Measurements from ENCODE around the gene TMED10.
"Not testable (repeated sequence)": the region's sequence is repeated elsewhere in the genome, so short reads cannot be mapped to it uniquely, and the experiment has no call there.

Gene TMED10

GRCh38 chr14:75191100-75191499 lies 14.7 kb upstream of the TMED10 start:
- no peak for DNase-seq (ENCODE audit: low read depth in 4 of 4, low spot score in 1 of 4)

DNA sequence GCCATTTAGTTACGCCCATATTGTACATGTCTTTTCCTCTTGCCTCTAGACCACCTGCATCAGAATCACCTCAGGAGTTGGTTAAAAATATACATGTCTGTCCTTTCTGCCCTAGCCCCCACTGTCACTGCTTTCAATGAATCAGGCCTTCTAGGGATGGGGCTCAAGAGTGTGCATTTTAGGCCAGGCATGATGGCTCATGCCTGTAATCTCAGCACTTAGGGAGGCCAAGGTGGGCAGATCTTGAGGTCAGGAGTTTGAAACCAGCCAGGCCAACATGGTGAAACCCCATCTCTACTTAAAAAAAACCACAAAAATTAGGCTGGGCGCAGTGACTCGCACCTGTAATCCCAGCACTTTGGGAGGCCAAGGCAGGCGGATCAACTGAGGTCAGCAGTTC lies 13.6 kb upstream of the TMED10 start:
- no peak for DNase-seq (ENCODE audit: low read depth in 4 of 4, low spot score in 1 of 4)

DNA sequence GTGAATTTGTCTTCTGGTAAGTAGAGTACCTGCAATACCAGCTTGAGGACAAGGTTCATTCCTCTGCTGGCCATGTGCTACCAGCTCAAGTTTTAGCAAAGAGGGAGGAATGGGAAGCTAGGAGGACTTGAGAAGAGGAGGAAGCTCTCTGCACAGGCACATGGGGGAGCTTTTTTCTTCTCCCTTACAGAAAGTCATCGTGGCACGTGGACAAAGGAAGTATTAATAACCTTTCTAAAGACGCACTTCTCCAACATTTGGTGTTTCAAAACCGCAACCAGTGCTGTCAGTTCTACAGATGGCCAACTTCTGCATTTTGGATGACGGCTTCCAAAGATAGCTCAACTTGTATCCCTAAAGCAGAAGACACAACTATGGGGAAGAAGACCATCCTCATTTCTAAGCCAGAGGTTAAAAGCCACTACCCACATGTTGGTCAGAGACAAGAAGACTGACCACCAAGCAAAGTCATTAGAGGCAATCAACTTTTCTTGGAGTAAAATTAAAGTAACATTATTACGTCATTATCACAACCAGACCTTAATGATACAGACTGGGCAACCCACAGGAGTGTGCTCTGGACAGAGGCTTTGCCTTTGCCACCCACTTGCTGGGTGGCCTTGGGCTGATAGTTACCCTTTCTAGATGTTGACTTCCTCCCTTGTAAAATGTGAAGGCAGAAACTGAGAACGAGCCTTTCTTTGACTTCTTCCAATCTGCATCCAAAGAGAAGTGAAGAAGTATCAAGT lies 12.3 kb upstream of the TMED10 start:
- no peak for DNase-seq (ENCODE audit: low read depth in 4 of 4, low spot score in 1 of 4)

- DNase-seq (ENCODE audit: low read depth in 4 of 4, low spot score in 1 of 4) = no peak
These were observed 11.7 kb upstream of the TMED10 start for GRCh38 chr14:75188086-75188485.

DNA sequence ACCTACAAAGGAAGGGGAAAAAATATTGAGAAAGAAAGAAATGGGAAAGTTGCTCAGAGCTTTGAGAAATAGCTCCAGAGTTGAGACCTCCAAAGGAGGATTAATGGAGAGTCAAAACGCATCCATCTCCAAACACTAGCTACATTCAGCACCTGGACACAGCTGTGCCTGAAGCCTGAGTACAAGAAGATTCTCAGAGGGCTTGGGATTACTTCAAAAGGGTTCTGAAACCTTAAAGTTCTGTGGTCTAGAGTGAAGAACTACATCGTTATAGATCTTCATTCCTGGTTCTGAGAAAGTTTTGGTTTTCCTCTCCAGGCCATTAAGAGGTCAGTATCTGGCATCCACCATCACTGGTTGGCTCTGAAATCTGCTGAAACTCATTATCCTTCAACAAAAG lies 10.5 kb upstream of the TMED10 start:
- no peak for DNase-seq (ENCODE audit: low read depth in 4 of 4, low spot score in 1 of 4)

DNA sequence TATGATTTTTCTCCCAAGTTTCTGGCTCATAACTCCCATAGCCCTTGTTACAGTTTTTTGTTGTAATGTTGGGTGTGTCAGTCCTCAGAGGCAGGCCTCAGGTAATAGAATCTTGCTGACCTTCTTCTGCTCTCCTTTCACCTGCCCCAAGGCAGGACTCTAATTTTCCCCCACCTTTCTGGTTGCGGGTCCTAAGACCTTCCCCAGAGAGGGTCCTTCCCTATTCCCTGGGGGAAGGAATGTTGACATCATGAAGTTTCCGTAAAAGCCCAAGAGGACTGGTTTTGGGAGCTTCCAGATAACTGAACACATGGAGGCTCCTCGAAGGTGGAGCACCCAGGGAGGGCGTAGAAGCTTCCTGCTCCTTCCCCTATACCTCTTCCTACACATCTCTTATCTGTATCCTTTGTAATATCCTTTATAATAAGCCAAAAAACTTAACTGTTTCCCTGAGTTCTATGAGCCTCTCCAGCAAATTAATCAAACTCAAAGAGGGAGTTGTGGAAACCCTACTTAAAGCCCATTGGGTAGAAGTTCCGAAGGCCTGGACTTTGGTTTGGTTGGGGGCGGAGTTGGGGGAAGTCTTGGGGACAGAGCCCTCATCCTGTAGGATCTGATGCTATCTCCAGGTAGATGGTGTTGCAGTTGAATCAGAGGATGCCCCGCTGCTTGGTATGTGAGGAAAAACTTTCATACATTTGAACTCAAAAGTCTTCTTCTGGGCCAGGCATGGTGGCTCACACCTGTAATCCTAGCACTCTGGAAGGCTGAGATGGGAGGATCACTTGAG lies 9.0 kb upstream of the TMED10 start:
- no peak for DNase-seq (ENCODE audit: low read depth in 4 of 4, low spot score in 1 of 4)

GRCh38 chr14:75184492-75184891 lies 8.1 kb upstream of the TMED10 start:
- DNase-seq (ENCODE audit: low read depth in 4 of 4, low spot score in 1 of 4) = no peak

DNA sequence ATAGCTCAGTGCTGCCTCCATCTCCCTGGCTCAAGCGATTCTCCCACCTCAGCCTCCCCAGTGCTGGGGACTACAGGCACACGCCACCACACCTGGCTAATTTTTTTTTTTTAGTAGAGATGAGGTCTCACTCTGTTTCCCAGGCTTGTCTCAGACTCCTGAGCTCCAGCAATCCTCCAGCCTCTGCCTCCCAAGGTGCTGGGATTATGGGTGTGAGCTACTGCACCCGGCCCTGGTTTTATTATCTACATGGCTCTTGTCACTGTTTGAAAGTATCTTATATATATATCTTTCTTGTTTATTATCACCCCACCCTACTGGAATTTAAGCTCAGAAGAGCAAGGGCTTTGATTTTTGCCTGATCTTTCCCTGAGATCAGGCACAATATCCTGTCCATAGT lies 7.6 kb upstream of the TMED10 start:
- no peak for DNase-seq (ENCODE audit: low read depth in 4 of 4, low spot score in 1 of 4)

GRCh38 chr14:75183225-75183624 lies 6.8 kb upstream of the TMED10 start:
- DNase-seq (ENCODE audit: low read depth in 4 of 4, low spot score in 1 of 4) = no peak

- no peak for DNase-seq (ENCODE audit: low read depth in 4 of 4, low spot score in 1 of 4)
These were observed 6.4 kb upstream of the TMED10 start for GRCh38 chr14:75182821-75183220.

DNA sequence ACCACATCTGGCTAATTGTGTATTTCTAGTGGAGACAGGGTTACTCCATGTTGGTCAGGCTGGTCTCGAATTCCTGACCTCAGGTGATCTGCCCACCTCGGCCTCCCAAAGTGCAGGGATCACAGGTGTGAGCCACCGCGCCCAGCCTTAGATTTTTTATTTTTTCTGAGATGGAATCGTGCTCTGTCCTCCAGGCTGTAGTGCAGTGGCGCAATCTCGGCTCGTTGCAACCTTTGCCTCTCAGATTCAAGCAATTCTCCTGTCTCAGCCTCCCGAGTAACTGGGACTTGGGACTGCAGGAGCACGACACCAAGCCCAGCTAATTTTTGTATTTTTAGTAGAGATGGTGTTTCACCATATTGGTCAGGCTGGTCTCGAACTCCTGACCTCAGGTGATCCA lies 5.8 kb upstream of the TMED10 start:
- not testable (repeated sequence) for DNase-seq (ENCODE audit: low read depth in 4 of 4, low spot score in 1 of 4)

DNA sequence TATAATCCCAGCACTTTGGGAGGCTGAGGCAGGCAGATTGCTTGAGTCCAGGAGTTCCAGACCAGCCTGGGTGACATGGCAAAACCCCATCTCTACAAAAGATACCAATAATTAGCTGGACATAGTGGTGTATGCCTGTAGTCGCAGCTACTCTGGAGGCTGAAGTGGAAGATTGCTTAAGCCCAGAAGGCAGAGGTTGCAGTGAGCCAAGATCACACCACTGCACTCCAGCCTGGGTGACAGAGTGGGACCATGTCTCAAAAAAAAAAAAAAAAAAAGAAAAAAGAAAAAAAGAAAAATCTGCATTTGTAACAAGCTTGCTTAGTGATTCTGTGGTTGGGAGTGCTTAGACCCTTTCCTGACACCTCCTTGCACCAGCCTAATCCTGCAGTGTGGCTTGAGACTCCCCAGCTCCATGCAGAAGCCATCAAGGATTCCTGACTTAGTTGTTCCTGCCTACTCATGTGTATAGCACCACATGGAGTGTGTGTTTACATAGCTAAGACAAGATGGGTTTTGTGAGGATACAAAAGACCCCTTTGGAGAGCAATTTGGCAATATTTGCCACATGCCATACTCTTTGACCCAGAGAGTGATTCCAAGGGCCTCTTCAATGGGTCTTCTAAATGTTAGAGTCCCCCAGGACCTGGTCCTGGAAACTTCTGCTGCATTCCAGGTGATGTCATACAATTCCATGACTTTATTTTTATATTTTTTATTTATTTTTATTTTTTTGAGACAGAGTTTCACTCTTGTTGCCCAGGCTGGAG lies 5.1 kb upstream of the TMED10 start:
- DNase-seq (ENCODE audit: low read depth in 4 of 4, low spot score in 1 of 4) = no peak

GRCh38 chr14:75175677-75176141 lies 703 bp downstream of the TMED10 start:
- no peak for DNase-seq (ENCODE audit: low read depth in 4 of 4, low spot score in 1 of 4)

- no peak for DNase-seq (ENCODE audit: low read depth in 4 of 4, low spot score in 1 of 4)
These were observed 2.3 kb downstream of the TMED10 start for GRCh38 chr14:75174066-75174465.

DNA sequence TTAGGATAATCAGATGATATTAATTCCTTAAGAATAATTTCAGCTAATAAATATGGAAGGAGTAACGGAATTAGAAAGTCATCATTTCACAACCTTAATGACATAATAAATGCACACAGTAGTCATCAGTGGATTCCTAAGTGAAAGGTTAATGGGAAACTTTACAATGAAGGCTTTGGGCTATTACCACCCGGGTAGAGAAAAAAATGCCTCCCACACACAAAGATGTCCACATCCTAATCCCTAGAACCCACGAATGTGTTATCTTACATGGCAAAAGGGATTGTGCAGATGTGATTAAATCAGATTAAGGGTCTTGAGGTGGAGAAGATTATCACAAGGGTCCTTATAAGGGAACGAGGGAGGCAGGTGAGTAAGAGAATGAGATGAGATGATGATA lies 5.6 kb downstream of the TMED10 start:
- DNase-seq (ENCODE audit: low read depth in 4 of 4, low spot score in 1 of 4) = no peak

GRCh38 chr14:75168586-75169335 lies 7.7 kb downstream of the TMED10 start:
- DNase-seq (ENCODE audit: low read depth in 4 of 4, low spot score in 1 of 4) = no peak

- no peak for DNase-seq (ENCODE audit: low read depth in 4 of 4, low spot score in 1 of 4)
These were observed 9.1 kb downstream of the TMED10 start for GRCh38 chr14:75167325-75167724.

DNA sequence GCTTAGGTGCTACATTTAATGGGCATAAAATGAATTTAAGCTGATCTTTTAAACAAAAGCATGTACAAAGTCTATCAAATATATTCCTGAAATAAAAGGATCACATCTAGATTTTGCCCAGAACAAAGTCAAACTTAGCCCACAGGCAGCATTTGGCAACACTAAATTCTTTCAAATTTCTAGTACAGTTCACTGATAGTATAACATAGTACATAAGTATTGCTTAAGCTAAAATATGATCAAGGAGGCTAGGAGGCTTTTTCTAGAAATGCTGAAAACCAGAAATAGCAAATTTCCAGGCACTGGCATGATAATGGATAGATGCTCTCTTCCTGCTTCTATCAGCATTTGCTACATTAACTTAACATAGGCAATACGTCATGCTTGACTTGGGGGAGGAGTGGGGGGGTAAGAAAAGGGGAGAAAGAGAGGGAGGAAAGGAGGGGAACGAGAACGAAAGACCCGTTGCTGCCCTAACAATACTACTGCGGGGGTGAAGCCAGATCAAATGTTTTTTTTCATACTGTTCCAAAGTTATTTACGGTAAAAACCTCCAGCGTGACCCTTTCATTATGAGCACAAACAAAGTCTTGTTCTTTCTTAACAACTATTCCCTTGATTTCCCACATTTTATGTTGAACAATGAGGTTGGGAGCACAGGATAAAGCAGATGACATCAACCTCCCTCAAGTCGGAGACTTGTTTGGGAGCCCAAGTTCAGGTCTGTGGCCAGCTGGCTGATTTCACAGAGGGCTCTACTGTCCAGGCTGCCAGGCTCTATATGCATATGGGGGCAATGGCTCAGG lies 10.6 kb downstream of the TMED10 start:
- no peak for DNase-seq (ENCODE audit: low read depth in 4 of 4, low spot score in 1 of 4)

GRCh38 chr14:75164809-75165208 lies 11.6 kb downstream of the TMED10 start:
- DNase-seq (ENCODE audit: low read depth in 4 of 4, low spot score in 1 of 4) = no peak

DNA sequence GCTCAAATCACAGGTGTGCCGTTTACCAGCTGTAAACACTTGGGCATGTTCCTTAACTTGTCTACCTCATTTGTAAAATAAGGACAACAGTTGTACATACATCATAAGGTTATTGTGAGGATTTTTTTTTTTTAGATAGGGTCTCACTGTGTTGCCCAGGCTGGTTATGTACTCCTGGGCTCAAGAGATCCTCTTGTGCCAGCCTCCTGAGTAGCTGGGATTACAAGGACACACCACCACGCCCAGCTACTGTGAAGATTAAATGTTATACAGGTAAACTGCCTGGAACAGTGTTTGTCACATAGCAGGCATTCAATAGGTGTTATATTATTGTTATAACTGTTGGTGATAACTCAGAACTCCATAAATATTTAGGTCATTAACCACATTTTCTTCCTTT lies 12.7 kb downstream of the TMED10 start:
- DNase-seq (ENCODE audit: low read depth in 4 of 4, low spot score in 1 of 4) = no peak

Measured in stimulated activated CD4-positive, alpha-beta T cell treated with anti-CD3 and anti-CD28 coated beads, Interleukin-1b, Interleukin-23, amount 100 ng/mL, for 24 hours (primary cell).